G401 (cell line): Measurements from ENCODE around the gene SLC44A4. TPM values are rescaled to one million over a fixed set of nuclear protein-coding genes. Genes with fewer than 3 reads are reported as not detected.
"Not testable (repeated sequence)": the region's sequence is repeated elsewhere in the genome, so short reads cannot be mapped to it uniquely, and the experiment has no call there.

ENCODE experiments used
- DNase-seq: peaks from one replicate; pipeline ENCODE4 v3.0.0-alpha.2; 2015; ENCODE audit warnings: low spot score
- in situ Hi-C: cut with HindIII; loops from 2 replicates; pipeline ENCODE4 v1.10.0; 2016; ENCODE audit warnings: low sequenced_read_pairs, mixed read lengths
- total RNA-seq: library from RNA; depleted of rRNA; stranded (reverse); fragments of >200 nt; shearing (Covaris generic); gene quantifications from 2 replicates; pipeline ENCODE4 v1.2.3, GENCODE V29; 2014

SLC44A4 gene
- total RNA-seq, 1 experiment from 2014 or later = 0.41 TPM

- DNase-seq = no peak
- in situ Hi-C loops = no loop called here
These were observed 13.3 kb downstream of the SLC44A4 start for GRCh38 chr6:31865205-31866118.

GRCh38 chr6:31864818-31865204, 14.0 kb downstream of the SLC44A4 start:
- no peak for DNase-seq
- in situ Hi-C loops = no loop called here

- DNase-seq, in situ Hi-C loops: not testable (repeated sequence)
These were observed 14.7 kb downstream of the SLC44A4 start for GRCh38 chr6:31864123-31864562.

DNA sequence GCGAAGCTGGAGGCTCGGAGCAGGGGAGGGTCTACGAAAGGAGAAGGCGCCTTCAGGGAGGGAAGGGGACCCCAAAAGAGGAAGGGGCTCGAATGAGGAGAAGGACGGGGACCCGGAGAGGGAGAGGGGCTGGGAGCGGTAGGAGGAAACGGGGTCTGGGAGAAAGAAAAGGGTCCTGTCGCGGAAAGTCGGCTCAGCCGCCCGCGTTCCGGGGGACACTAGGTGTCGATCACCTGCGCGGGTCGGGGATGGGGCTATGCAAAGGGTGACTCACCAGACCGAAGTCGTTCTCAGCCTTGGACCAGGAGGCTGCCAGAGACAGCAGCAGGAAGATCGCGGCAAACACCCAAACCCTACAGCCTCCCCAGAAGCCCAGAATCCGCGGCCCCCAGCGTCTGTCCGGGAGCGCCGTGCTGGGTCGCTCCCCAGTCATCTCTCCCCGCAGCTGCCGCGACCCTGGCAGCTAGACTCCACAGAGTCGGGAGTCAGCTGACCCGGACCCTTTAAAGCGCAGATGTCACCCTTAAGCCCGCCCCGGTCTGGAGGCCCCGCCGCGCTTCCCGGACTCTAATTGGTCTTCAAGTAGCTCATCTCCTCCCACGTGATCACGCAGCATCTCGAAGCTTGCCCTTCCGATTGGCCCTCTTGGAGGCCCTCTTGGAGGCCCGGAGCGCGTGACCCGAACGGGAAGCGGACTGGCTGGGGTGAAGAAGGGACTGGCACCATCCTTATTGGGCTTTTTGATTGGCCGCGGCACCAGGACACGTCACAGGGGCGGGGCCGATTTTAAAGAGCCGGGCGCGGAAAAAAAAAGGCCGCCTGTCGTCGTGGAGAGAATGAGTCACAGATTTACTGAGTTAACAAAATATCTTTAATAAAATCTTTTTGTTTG, 16.2 kb downstream of the SLC44A4 start, which contains the start of gene NEU1:
NEU1 (minus strand) TSS at position 478 of the 892 bp plus-strand sequence; CDS start at position 433, 45 bp downstream.
- in situ Hi-C loops = no loop called here
- DNase-seq = peak; percentile 100

- DNase-seq = no peak
- in situ Hi-C loops = no loop called here
These were observed 16.9 kb downstream of the SLC44A4 start for GRCh38 chr6:31861919-31862343.

- no peak for DNase-seq
- in situ Hi-C loops = no loop called here
These were observed 17.6 kb downstream of the SLC44A4 start for GRCh38 chr6:31861150-31861549.

- DNase-seq = no peak
- in situ Hi-C loops = no loop called here
These were observed 18.4 kb downstream of the SLC44A4 start for GRCh38 chr6:31860349-31860748.

DNA sequence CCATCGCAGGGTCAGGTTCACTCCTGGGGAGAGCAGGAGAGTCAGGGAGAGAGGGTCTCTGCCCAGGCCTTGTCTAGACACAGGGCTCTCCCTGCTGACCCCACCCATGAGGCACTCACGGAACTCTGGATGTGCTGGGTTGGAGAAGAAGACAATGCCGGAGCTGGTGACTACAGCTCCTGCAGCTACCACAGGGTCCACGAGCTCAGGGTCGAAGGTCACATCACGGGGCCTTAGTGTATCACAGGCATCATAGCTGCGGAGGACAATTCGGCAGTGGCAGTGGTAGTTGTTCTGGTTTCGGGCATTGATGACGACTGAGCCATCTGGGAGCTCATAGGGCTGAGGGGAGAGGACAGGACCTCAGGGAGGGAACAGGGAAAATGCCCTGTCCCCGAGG, 18.9 kb downstream of the SLC44A4 start:
- in situ Hi-C loops = no loop called here
- DNase-seq = no peak

DNA sequence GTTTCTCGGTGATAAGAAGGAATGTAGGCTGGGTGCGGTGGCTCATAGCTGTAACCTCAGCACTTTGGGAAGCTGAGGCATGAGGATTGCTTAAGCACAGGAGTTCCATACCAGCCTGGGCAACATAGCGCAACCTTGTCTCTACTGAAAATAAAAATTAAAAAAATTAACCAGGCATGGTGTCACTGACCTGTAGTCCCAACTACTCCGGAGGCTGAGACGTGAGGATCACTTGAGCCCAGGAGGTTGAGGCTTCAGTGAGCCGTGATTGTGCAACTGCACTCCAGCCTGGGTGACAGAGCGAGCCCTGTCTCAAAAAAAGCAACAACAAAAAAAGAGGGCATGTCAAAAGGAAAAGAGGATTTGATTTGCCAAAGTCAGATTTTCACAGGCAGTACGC, 20.1 kb downstream of the SLC44A4 start:
- in situ Hi-C loops = no loop called here
- DNase-seq = no peak

DNA sequence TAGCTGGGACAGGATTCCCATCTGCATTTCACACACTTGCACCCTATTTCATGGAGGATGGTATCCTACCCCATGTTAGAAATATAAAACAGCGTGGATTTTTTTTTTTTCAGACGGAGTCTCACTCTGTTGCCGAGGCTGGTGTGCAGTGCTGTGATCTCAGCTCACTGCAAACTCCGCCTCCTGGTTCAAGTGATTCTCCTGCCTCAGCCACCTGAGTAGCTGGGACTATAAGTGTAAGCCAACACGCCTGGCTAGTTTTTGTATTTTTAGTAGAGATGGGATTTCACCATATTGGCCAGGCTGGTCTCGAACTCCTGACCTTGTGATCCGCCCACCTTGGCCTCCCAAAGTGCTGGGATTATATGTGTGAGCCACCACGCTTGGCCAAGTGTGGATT, 21.0 kb downstream of the SLC44A4 start:
- in situ Hi-C loops, DNase-seq: not testable (repeated sequence)

DNA sequence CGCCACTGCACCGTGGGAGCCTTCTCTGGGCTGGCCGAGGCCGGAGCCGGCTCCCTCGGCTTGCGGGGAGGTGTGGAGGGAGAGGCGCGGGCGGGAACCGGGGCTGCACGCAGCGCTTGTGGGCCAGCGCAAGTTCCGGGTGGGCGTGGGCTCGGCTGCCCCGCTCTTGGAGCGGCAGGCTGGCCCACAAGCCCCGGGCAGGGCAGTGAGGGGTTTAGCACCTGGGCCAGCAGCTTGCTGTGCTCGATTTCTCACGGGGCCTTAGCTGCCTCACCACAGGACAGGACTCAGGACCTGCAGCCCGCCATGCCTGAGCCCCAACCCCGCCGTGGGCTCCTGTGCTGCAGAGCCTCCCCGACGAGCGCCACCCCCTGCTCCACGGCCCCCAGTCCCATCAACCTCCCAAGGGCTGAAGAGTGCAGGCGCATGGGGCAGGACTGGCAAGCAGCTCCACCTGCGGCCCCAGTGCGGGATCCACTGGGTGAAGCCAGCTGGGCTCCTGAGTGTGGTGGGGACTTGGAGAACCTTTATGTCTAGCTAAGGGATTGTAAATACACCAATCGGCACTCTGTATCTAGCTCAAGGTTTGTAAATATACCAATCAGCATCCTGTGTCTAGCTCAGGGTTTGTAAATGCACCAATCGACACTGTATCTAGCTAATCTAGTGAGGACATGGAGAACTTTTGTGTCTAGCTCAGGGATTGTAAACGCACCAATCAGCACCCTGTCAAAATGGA, 26.6 kb downstream of the SLC44A4 start:
- in situ Hi-C loops, DNase-seq: not testable (repeated sequence)

DNA sequence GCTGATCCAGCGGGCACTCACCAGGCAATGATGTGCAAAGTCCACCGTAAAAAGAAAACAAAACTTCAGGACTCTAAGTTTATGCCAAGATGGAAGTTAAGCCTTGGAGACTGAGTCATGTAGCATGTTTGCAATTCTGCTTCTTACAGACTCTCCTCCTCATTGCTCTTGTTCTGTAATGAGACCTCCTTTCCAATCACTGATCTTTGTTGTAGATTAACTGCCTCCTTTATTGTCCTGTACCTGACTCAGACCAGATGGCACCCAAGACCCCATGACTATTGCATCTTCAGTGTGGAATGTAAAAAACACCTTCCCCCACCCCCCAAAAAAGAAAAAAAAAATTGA, 27.3 kb downstream of the SLC44A4 start:
- DNase-seq = no peak
- in situ Hi-C loops = no loop called here

DNA sequence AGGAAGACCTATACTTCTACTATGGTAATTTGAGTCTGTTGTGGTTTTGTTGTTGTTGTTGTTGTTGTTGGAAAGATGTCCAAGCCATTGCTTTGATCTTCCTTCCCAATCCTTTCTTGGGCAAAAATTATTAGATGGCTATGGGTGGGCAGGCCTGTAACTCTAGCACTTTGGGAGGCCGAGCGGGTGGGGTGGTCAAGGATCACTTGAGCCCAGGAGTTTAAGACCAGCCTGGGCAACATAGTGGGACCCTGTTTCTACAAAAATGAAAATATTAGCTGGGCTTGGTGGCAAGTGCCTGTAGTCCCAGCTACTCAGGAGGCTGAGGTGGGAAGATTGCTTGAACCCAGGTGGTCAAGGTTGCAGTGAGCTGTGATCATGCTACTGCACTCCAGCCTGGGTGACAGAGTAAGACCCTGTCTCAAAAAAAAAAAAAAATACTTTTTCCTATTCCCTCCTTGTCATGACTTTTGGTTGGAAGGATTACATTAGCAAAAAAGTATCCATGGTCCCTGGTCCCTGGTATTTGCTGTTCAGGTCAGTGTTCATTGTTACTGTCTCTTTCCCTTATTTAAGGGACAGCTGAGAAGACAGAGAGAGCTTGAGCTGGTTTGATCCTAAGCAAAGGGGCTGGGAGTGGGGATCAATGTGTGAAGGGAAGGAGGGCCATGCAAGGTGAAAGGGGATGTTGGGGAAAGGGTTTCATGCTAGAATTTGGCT, 27.9 kb downstream of the SLC44A4 start:
- DNase-seq = no peak
- in situ Hi-C loops = no loop called here

DNA sequence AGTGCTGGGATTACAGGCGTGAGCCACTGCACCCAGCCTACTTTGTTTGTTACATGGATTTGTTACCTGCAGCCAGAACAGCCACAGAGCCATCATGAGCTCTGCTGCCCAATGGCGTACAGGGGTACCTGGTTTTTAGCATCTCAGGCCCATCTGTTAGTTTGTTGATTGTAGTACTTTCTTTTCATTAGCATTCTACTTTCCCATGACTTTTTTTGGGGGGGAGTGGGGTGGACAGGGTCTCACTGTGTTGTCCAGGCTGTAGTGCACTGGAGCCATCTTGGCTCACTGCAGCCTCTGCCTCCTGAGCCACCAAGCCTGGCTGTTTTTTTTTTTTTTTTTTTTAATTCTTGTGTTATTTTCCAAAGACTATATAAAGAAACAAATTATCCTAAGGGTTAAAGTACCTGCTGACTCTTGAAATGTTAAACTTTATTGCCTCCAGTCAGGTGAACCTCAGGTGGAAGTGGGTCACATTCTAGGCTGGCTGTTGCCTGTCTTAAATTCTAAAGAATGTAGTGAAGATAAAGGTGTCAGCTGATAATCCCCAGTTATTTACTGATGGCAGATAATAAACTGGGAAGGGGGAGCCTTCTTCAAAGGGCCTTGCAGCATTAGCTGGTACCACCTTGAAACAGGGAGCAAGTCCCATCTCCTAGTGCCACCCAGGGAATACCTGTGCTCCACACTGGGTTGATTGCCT, 31.4 kb downstream of the SLC44A4 start:
- in situ Hi-C loops = no loop called here
- DNase-seq = no peak

DNA sequence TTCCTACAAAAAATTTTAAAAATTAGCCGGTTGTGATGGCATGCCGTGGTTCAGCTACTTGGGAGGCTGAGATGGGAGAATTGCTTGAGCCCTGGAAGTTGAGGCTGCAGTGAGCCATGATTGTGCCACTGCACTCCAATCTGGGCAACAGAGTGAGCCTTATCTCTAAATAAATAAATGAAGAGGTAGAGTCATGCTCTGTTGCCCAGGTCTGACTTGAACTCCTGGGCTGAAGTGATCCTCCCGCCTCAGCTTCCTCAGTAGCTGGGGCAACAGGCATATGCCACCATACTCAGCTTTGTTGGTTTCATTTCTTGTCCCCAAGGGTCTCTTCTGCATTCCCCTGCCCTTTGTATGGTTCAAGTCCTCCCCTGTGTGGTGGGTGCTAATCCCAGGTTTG, 34.3 kb downstream of the SLC44A4 start:
- DNase-seq = no peak
- in situ Hi-C loops = no loop called here

GRCh38 chr6:31842053-31842452, 36.7 kb downstream of the SLC44A4 start:
- DNase-seq = no peak
- in situ Hi-C loops = no loop called here

GRCh38 chr6:31839779-31840126, 39.0 kb downstream of the SLC44A4 start:
- in situ Hi-C loops, DNase-seq: not testable (repeated sequence)

DNA sequence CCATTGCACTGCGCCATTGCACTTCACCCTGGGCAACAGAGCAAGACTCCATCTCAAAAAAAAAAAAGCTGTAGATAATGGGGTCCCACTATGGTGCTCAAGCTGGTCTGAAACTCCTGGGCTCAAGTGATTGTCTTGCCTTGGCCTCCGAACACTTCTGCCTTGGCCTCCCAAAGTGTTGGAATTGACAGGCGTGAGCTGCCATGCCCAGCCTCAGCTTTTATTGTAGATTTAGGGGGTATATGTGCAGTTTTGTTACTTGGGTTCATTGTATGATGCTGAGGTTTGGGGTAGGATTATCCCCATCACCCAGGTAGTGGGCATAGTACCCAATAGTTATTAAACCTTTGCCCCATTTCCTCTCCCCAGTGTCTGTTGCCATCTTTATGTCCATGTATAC, 39.8 kb downstream of the SLC44A4 start:
- DNase-seq = no peak
- in situ Hi-C loops = no loop called here
